ENCODE results near the gene SF3A2.

- TF ChIP-seq, protein P1, sequence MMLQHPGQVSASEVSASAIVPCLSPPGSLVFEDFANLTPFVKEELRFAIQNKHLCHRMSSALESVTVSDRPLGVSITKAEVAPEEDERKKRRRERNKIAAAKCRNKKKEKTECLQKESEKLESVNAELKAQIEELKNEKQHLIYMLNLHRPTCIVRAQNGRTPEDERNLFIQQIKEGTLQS (IDR thresholded peaks at IDR 0.05) = no peak
- TF ChIP-seq CTCF (IDR thresholded peaks at IDR 0.05; ENCODE audit: low read depth, low read length, missing input control) = no peak
- no peak for TF ChIP-seq FOXA1 (IDR thresholded peaks at IDR 0.05)
- no peak for TF ChIP-seq FOXA2 (IDR thresholded peaks at IDR 0.05)
- TF ChIP-seq, protein P2, sequence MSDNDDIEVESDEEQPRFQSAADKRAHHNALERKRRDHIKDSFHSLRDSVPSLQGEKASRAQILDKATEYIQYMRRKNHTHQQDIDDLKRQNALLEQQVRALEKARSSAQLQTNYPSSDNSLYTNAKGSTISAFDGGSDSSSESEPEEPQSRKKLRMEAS (IDR thresholded peaks at IDR 0.05) = no peak
- no peak for TF ChIP-seq SP1 (IDR thresholded peaks at IDR 0.05)
- TF ChIP-seq GABPA (IDR thresholded peaks at IDR 0.05 in 1 of 2, conservative IDR thresholded peaks at IDR 0.05 in 1 of 2) = no peak
- TF ChIP-seq TAF1 (conservative IDR thresholded peaks at IDR 0.05) = no peak
- no peak for TF ChIP-seq YY1 (IDR thresholded peaks at IDR 0.05)
- TF ChIP-seq, protein P3, sequence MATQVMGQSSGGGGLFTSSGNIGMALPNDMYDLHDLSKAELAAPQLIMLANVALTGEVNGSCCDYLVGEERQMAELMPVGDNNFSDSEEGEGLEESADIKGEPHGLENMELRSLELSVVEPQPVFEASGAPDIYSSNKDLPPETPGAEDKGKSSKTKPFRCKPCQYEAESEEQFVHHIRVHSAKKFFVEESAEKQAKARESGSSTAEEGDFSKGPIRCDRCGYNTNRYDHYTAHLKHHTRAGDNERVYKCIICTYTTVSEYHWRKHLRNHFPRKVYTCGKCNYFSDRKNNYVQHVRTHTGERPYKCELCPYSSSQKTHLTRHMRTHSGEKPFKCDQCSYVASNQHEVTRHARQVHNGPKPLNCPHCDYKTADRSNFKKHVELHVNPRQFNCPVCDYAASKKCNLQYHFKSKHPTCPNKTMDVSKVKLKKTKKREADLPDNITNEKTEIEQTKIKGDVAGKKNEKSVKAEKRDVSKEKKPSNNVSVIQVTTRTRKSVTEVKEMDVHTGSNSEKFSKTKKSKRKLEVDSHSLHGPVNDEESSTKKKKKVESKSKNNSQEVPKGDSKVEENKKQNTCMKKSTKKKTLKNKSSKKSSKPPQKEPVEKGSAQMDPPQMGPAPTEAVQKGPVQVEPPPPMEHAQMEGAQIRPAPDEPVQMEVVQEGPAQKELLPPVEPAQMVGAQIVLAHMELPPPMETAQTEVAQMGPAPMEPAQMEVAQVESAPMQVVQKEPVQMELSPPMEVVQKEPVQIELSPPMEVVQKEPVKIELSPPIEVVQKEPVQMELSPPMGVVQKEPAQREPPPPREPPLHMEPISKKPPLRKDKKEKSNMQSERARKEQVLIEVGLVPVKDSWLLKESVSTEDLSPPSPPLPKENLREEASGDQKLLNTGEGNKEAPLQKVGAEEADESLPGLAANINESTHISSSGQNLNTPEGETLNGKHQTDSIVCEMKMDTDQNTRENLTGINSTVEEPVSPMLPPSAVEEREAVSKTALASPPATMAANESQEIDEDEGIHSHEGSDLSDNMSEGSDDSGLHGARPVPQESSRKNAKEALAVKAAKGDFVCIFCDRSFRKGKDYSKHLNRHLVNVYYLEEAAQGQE (IDR thresholded peaks at IDR 0.05) = no peak
- no peak for TF ChIP-seq EGR1 (IDR thresholded peaks at IDR 0.05; ENCODE audit: low read depth in 2 of 2)
- no peak for TF ChIP-seq RAD21 (IDR thresholded peaks at IDR 0.05)
- TF ChIP-seq NR2F2 (IDR thresholded peaks at IDR 0.05) = no peak
- no peak for TF ChIP-seq JUND (IDR thresholded peaks at IDR 0.05)
Measured at GRCh38 chr19:2230033-2230531, 6.5 kb upstream of the SF3A2 start.
